Activated naive CD4-positive, alpha-beta T cell treated with anti-CD3 and anti-CD28 coated beads for 36 hours (primary cell): ENCODE results near the gene RBM11. TPM values are rescaled to one million over a fixed set of nuclear protein-coding genes. Genes with fewer than 3 reads are reported as not detected.
"Not testable (repeated sequence)": the region's sequence is repeated elsewhere in the genome, so short reads cannot be mapped to it uniquely, and the experiment has no call there.

Experiments used
- CTCF ChIA-PET: fragments of 350-600 bp; sonication (Branson Sonifier 250); formaldehyde crosslinking; loops from one replicate; lab custom pipeline; 2021; ENCODE audit warnings: antibody characterized with exemption; lab: Charles Lee
- DNase-seq: peaks from one replicate; pipeline ENCODE4 v3.0.0-alpha.2; 2020
- H3K27ac Mint-ChIP-seq: one replicate; pipeline ENCODE4 v1.8.0; 2021; ENCODE audit warnings: mild to moderate bottlenecking, mixed read lengths
- H3K27me3 Mint-ChIP-seq: one replicate; pipeline ENCODE4 v1.8.0; 2021; ENCODE audit warnings: low read depth, mixed read lengths
- H3K36me3 Mint-ChIP-seq: one replicate; pipeline ENCODE4 v1.8.0; 2021; ENCODE audit warnings: low read depth, mixed read lengths
- H3K4me1 Mint-ChIP-seq: one replicate; pipeline ENCODE4 v1.8.0; 2021; ENCODE audit warnings: low read depth, mixed read lengths
- H3K4me3 Mint-ChIP-seq: one replicate; pipeline ENCODE4 v1.8.0; 2021; ENCODE audit warnings: mild to moderate bottlenecking, moderate library complexity, mixed read lengths
- H3K9me3 Mint-ChIP-seq: one replicate; pipeline ENCODE4 v1.8.0; 2021; ENCODE audit warnings: mixed read lengths
- intact Hi-C: fragments of 100-400 bp; cut with micrococcal nuclease; formaldehyde crosslinking; loops from one replicate; pipeline ENCODE4 v1.15.1; 2023
- total RNA-seq, 2 experiments: library from RNA; stranded (reverse); gene quantifications; one replicate each; pipeline ENCODE4 v1.2.3, GENCODE V29; 2021

The RBM11 gene
- total RNA-seq = 1 to 10 TPM; 4.9 to 5.9 TPM

GRCh38 chr21:14215971-14216641, at the start of gene RBM11:
RBM11 (plus strand) TSS chr21:14216157; CDS start chr21:14216187, 30 bp downstream.
- peaks cover 6% of the 10 kb centered on the region for H3K4me1 Mint-ChIP-seq
- H3K4me3 Mint-ChIP-seq = peak within 1 kb of the TSS; percentile 79
- peaks cover 4% of the 10 kb centered on the region for H3K27me3 Mint-ChIP-seq
- peak; percentile 82 for DNase-seq
- no peak within 1 kb of the TSS for H3K27ac Mint-ChIP-seq
- intact Hi-C loops = loop anchor here (1.0 to 5.0 kb wide), 3 partner anchors 129 to 189 kb away; partner anchors contain the start of gene HSPA13
- no peaks in the 10 kb centered on the region for H3K36me3 Mint-ChIP-seq
- no peaks in the 10 kb centered on the region for H3K9me3 Mint-ChIP-seq
- CTCF ChIA-PET = interaction anchor here (1.2 to 1.9 kb wide), 2 partner anchors 9 to 37 kb away, joined by 4 to 9 read pairs; no protein-coding TSS in a partner anchor

- H3K4me1 Mint-ChIP-seq, H3K4me3 Mint-ChIP-seq, H3K27ac Mint-ChIP-seq, CTCF ChIA-PET, DNase-seq, intact Hi-C loops, H3K9me3 Mint-ChIP-seq, H3K27me3 Mint-ChIP-seq, H3K36me3 Mint-ChIP-seq: not testable (repeated sequence)
These were observed 49.3 kb upstream of the RBM11 start for GRCh38 chr21:14166463-14167223.

GRCh38 chr21:14206222-14206621, 9.7 kb upstream of the RBM11 start:
- CTCF ChIA-PET = interaction anchor here (1.5 kb wide), 1 partner anchor 9 kb away, joined by 4 read pairs; the partner anchor contains the start of gene RBM11
- no peak for DNase-seq
- H3K27ac Mint-ChIP-seq = no peak overlapping the region
- no peaks in the 10 kb centered on the region for H3K27me3 Mint-ChIP-seq
- no peaks in the 10 kb centered on the region for H3K4me1 Mint-ChIP-seq
- intact Hi-C loops = no loop called here
- no peaks in the 10 kb centered on the region for H3K9me3 Mint-ChIP-seq
- H3K36me3 Mint-ChIP-seq = no peaks in the 10 kb centered on the region
- no peak overlapping the region for H3K4me3 Mint-ChIP-seq

- intact Hi-C loops = no loop called here
- H3K36me3 Mint-ChIP-seq = no peaks in the 10 kb centered on the region
- no peaks in the 10 kb centered on the region for H3K9me3 Mint-ChIP-seq
- no peak within 1 kb of the TSS for H3K4me3 Mint-ChIP-seq
- H3K27me3 Mint-ChIP-seq = peaks cover 4% of the 10 kb centered on the region
- no peak within 1 kb of the TSS for H3K27ac Mint-ChIP-seq
- H3K4me1 Mint-ChIP-seq = no peaks in the 10 kb centered on the region
- no peak for DNase-seq
- CTCF ChIA-PET = interaction anchor here (1.2 kb wide), 1 partner anchor 91 kb away, joined by 3 read pairs; no protein-coding TSS in a partner anchor
These were observed 5.2 kb upstream of the RBM11 start, which contains the start of gene LIPI for GRCh38 chr21:14210738-14211137. LIPI (minus strand) TSS chr21:14210955; CDS start chr21:14210845, 110 bp downstream.

- CTCF ChIA-PET = no interaction called here
- no peaks in the 10 kb centered on the region for H3K36me3 Mint-ChIP-seq
- H3K9me3 Mint-ChIP-seq = no peaks in the 10 kb centered on the region
- H3K27ac Mint-ChIP-seq = no peak overlapping the region
- peaks cover 4% of the 10 kb centered on the region for H3K27me3 Mint-ChIP-seq
- DNase-seq = no peak
- peaks cover 6% of the 10 kb centered on the region for H3K4me1 Mint-ChIP-seq
- intact Hi-C loops = no loop called here
- H3K4me3 Mint-ChIP-seq = no peak overlapping the region
These were observed 2.8 kb upstream of the RBM11 start for GRCh38 chr21:14213164-14213563.

- CTCF ChIA-PET = interaction anchor here (1.8 kb wide), 1 partner anchor 15 kb away, joined by 6 read pairs; no protein-coding TSS in a partner anchor
- no peak overlapping the region for H3K4me3 Mint-ChIP-seq
- peaks cover 9% of the 10 kb centered on the region for H3K36me3 Mint-ChIP-seq
- H3K27me3 Mint-ChIP-seq = no peaks in the 10 kb centered on the region
- intact Hi-C loops = no loop called here
- no peak for DNase-seq
- H3K9me3 Mint-ChIP-seq = peaks cover under 1% of the 10 kb centered on the region
- H3K27ac Mint-ChIP-seq = no peak overlapping the region
- no peaks in the 10 kb centered on the region for H3K4me1 Mint-ChIP-seq
These were observed 7.4 kb downstream of the RBM11 start for GRCh38 chr21:14223365-14223764.

GRCh38 chr21:14229399-14229798, 13.4 kb downstream of the RBM11 start:
- Mint-ChIP-seq H3K27me3 (peaks cover under 1% of the 10 kb centered on the region), H3K9me3 (peaks cover 19% of the 10 kb centered on the region), H3K4me1 (no peaks in the 10 kb centered on the region), H3K27ac (no peak overlapping the region), H3K4me3 (no peak overlapping the region), H3K36me3 (peaks cover 3% of the 10 kb centered on the region)
- no peak for DNase-seq
- intact Hi-C loops = no loop called here
- CTCF ChIA-PET = no interaction called here

GRCh38 chr21:14235101-14235500, 19.1 kb downstream of the RBM11 start:
- peaks cover 3% of the 10 kb centered on the region for H3K9me3 Mint-ChIP-seq
- H3K4me1 Mint-ChIP-seq = no peaks in the 10 kb centered on the region
- H3K27ac Mint-ChIP-seq = no peak overlapping the region
- no peaks in the 10 kb centered on the region for H3K36me3 Mint-ChIP-seq
- CTCF ChIA-PET = no interaction called here
- no peak overlapping the region for H3K4me3 Mint-ChIP-seq
- DNase-seq = no peak
- intact Hi-C loops = no loop called here
- H3K27me3 Mint-ChIP-seq = peaks cover 5% of the 10 kb centered on the region

- Mint-ChIP-seq H3K27ac (no peak overlapping the region), H3K36me3 (no peaks in the 10 kb centered on the region), H3K4me3 (no peak overlapping the region), H3K9me3 (no peaks in the 10 kb centered on the region), H3K27me3 (peaks cover 5% of the 10 kb centered on the region), H3K4me1 (peaks cover under 1% of the 10 kb centered on the region)
- intact Hi-C loops = no loop called here
- CTCF ChIA-PET = no interaction called here
- no peak for DNase-seq
These were observed 20.2 kb downstream of the RBM11 start for GRCh38 chr21:14236180-14236579.

GRCh38 chr21:14239281-14239680, 23.3 kb downstream of the RBM11 start:
- Mint-ChIP-seq H3K4me1 (peaks cover 2% of the 10 kb centered on the region), H3K9me3 (no peaks in the 10 kb centered on the region), H3K4me3 (no peak overlapping the region), H3K27me3 (peaks cover 5% of the 10 kb centered on the region), H3K27ac (no peak overlapping the region), H3K36me3 (no peaks in the 10 kb centered on the region)
- intact Hi-C loops = no loop called here
- CTCF ChIA-PET = interaction anchor here (1.0 to 3.9 kb wide), 2 partner anchors 15 to 19 kb away, joined by 5 to 14 read pairs; no protein-coding TSS in a partner anchor
- DNase-seq = no peak

- H3K9me3 Mint-ChIP-seq = no peaks in the 10 kb centered on the region
- H3K27ac Mint-ChIP-seq = no peak overlapping the region
- intact Hi-C loops = no loop called here
- no peaks in the 10 kb centered on the region for H3K27me3 Mint-ChIP-seq
- H3K36me3 Mint-ChIP-seq = no peaks in the 10 kb centered on the region
- no peak for DNase-seq
- H3K4me1 Mint-ChIP-seq = peaks cover 2% of the 10 kb centered on the region
- CTCF ChIA-PET = interaction anchor here (0.6 to 1.3 kb wide), 3 partner anchors 9 to 768 kb away, joined by 3 to 9 read pairs (median 3); no protein-coding TSS in a partner anchor
- no peak overlapping the region for H3K4me3 Mint-ChIP-seq
These were observed 25.3 kb downstream of the RBM11 start for GRCh38 chr21:14241297-14241696.

- H3K9me3 Mint-ChIP-seq = no peaks in the 10 kb centered on the region
- no peak overlapping the region for H3K27ac Mint-ChIP-seq
- no peak overlapping the region for H3K4me3 Mint-ChIP-seq
- peaks cover under 1% of the 10 kb centered on the region for H3K27me3 Mint-ChIP-seq
- no peaks in the 10 kb centered on the region for H3K36me3 Mint-ChIP-seq
- H3K4me1 Mint-ChIP-seq = peaks cover 2% of the 10 kb centered on the region
- intact Hi-C loops = no loop called here
- CTCF ChIA-PET = interaction anchor here (1.0 to 1.1 kb wide), 2 partner anchors 10 to 12 kb away, joined by 3 to 5 read pairs; no protein-coding TSS in a partner anchor
- DNase-seq = no peak
These were observed 27.5 kb downstream of the RBM11 start for GRCh38 chr21:14243461-14243860.
